Effector memory CD8-positive, alpha-beta T cell (primary cell): ENCODE results near the gene RNF148.

ENCODE experiments used
- ATAC-seq: fragments of 150-1000 bp; cut with Tn5 transposase; replicated peaks from 2 replicates; pipeline ENCODE4 v1.10.0; 2021; ENCODE audit warnings: mild to moderate bottlenecking, moderate library complexity
- DNase-seq, 3 experiments: peaks; one replicate each; pipeline ENCODE4 v3.0.0; 2021
- H3K27ac Mint-ChIP-seq, 2 donors: one replicate each; pipeline ENCODE4 v1.8.0; 2022; ENCODE audit warnings: mild to moderate bottlenecking in 2 of 2, mixed read lengths in 2 of 2, moderate library complexity in 2 of 2
- H3K27me3 Mint-ChIP-seq, 2 donors: one replicate each; pipeline ENCODE4 v1.8.0; 2022; ENCODE audit warnings: mixed read lengths in 2 of 2
- H3K36me3 Mint-ChIP-seq: one replicate; pipeline ENCODE4 v1.8.0; 2022; ENCODE audit warnings: mild to moderate bottlenecking, moderate library complexity, mixed read lengths; ENCODE audit not compliant: insufficient read depth
- H3K4me1 Mint-ChIP-seq, 2 donors: one replicate each; pipeline ENCODE4 v1.8.0; 2022; ENCODE audit warnings: low read depth in 2 of 2, mixed read lengths in 2 of 2
- H3K4me3 Mint-ChIP-seq, 2 donors: one replicate each; pipeline ENCODE4 v1.8.0; 2022; ENCODE audit warnings: mild to moderate bottlenecking in 2 of 2, mixed read lengths in 2 of 2, moderate library complexity in 2 of 2
- H3K9me3 Mint-ChIP-seq, 2 donors: one replicate each; pipeline ENCODE4 v1.8.0; 2022; ENCODE audit warnings: mixed read lengths in 2 of 2

RNF148 gene

DNA sequence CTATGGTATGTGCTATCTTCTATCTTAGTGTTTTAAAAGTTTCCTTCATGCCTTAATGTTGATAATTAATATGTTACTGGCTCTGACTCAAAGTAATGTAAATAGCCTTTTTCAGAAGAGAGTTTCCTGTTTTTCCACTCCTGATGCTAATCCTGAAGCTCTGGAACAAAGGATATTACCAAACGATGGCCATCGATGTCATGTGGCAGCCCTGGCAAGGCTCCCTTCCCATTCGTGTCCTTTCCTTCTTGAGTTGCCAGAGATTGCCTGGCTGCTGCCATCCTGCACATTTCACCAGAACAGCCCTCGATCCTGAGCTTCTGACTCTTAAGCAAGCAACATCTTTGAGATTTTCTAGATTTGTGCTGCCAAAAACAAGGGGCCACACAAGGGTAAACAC is 49.8 kb downstream of the RNF148 start:
- Mint-ChIP-seq H3K4me3 (no peak overlapping the region), H3K4me1 (no peaks in the 10 kb centered on the region), H3K27ac (no peak overlapping the region), H3K9me3 (peaks cover 6 to 22% of the 10 kb centered on the region in 2 donors), H3K36me3 (no peaks in the 10 kb centered on the region), H3K27me3 (no peaks in the 10 kb centered on the region)
- ATAC-seq: no peak
- DNase-seq: no peak
